GM23248 (cell line): ENCODE results near the gene TIGD1.

Experiments used
- EZH2 ChIP-seq: fragments of 200-600 bp; sonication (generic); IDR thresholded peaks from 2 replicates; pipeline ENCODE4 v1.6.1; 2018; ENCODE audit warnings: antibody characterized with exemption, mild to moderate bottlenecking; ENCODE audit not compliant: insufficient read depth, poor library complexity, severe bottlenecking
- EZH2phosphoT487 ChIP-seq: fragments of 200-600 bp; sonication (generic); IDR thresholded peaks from 2 replicates; pipeline ENCODE4 v1.6.1; 2018; ENCODE audit warnings: antibody characterized with exemption, moderate library complexity, mild to moderate bottlenecking, low read depth; ENCODE audit not compliant: insufficient read depth

DNA sequence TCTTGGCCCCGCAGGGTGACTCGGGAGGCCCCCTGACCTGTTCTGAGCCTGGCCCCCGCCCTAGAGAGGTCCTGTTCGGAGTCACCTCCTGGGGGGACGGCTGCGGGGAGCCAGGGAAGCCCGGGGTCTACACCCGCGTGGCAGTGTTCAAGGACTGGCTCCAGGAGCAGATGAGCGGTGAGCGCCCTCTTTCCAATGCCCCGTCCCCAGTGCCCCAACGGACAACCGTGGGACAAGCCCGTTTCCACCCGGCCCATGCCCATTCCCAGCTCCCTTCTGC lies 27.0 kb downstream of the TIGD1 start:
- TF ChIP-seq EZH2 (no peak), EZH2phosphoT487 (no peak)
